Calu3 (cell line): ENCODE measurements around the gene NKD2. TPM values are rescaled to one million over a fixed set of nuclear protein-coding genes. Genes with fewer than 3 reads are reported as not detected.

ENCODE experiments used
- BruUV-seq: library from RNA; stranded (reverse); fragments of 400-500 nt; replicated peaks from 2 replicates; lab custom pipeline; 2021; lab: Mats Ljungman, UMichigan
- CTCF ChIA-PET: fragments of 300-600 bp; sonication (Branson Sonifier 250); formaldehyde crosslinking; loops from one replicate; lab custom pipeline; 2022; ENCODE audit warnings: antibody characterized with exemption; lab: Charles Lee
- DNase-seq: peaks from one replicate; pipeline ENCODE4 v3.0.0; 2022
- H3K27ac Mint-ChIP-seq: one replicate; pipeline ENCODE4 v1.8.0; 2022; ENCODE audit warnings: mixed read lengths; ENCODE audit not compliant: unreplicated experiment
- H3K27me3 Mint-ChIP-seq: one replicate; pipeline ENCODE4 v1.8.0; 2022; ENCODE audit warnings: mixed read lengths; ENCODE audit not compliant: unreplicated experiment
- H3K36me3 Mint-ChIP-seq: one replicate; pipeline ENCODE4 v1.8.0; 2022; ENCODE audit warnings: mild to moderate bottlenecking, moderate library complexity, mixed read lengths; ENCODE audit not compliant: insufficient read depth, unreplicated experiment
- H3K4me1 Mint-ChIP-seq: one replicate; pipeline ENCODE4 v1.8.0; 2022; ENCODE audit warnings: mild to moderate bottlenecking, low read depth, mixed read lengths; ENCODE audit not compliant: unreplicated experiment
- H3K4me3 Mint-ChIP-seq: one replicate; pipeline ENCODE4 v1.8.0; 2022; ENCODE audit warnings: mild to moderate bottlenecking, low read depth, moderate library complexity, mixed read lengths; ENCODE audit not compliant: unreplicated experiment
- H3K9me3 Mint-ChIP-seq: one replicate; pipeline ENCODE4 v1.8.0; 2022; ENCODE audit warnings: low read depth, mixed read lengths; ENCODE audit not compliant: unreplicated experiment
- intact Hi-C: fragments of 100-400 bp; cut with micrococcal nuclease; formaldehyde crosslinking; loops from one replicate; pipeline ENCODE4 v1.10.0; 2022; ENCODE audit not compliant: unreplicated experiment
- total RNA-seq: library from RNA; stranded (reverse); gene quantifications from 2 replicates; pipeline ENCODE4 v1.2.3, GENCODE V29; 2022
- TF ChIP-seq, protein P1 (sequence below): fragments of 200-600 bp; IDR thresholded peaks from one replicate; pipeline ENCODE4 v1.8.0; 2022; ENCODE audit warnings: antibody characterized with exemption; ENCODE audit not compliant: unreplicated experiment

NKD2 gene
- total RNA-seq, 1 experiment from 2014 or later: 0.47 TPM

DNA sequence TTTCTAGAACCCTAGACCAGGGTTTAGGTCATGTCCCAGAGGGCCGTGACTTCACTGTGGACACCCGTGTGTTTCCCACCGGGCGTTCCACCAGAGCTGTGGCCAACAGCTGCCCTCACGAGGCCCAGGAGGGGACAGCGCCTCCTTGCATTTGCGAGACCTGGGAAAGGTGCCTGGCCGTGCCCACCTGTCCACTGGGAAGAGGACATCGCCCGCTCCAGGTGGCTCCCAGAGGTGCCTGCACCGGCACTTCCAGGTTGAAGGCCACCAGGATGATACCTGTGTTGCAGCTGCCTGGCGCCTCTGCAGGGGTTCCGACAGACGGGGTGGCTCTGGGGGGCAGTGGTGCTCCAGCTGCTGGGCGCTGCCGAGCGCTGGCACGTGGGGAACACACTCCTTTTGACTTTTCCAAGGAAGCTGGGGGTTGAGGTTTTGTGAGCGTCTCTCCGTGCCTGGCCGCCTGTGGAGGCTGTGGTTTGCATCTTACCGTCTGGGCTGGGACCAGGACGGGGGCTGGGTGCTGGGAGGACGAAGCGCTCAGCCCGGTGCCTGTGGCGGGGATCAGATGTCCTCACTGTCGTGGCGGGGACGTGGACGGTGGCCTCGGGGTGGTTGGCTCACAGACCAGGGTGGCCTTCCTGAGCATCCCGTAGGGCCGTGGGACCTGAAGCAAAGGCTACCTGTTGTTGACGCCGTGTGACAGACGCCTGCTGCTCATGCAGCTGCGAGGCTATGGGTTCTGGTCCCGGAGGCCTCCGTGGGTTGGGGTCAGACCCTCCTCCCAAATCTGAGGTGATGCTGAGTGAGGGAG, 19.2 kb downstream of the NKD2 start:
- no peaks in the 10 kb centered on the region for H3K4me1 Mint-ChIP-seq
- DNase-seq: no peak
- CTCF ChIA-PET: no interaction called here
- H3K27me3 Mint-ChIP-seq: peaks cover 32% of the 10 kb centered on the region
- intact Hi-C loops: no loop called here
- BruUV-seq: no TSS peak
- TF ChIP-seq, protein P1, sequence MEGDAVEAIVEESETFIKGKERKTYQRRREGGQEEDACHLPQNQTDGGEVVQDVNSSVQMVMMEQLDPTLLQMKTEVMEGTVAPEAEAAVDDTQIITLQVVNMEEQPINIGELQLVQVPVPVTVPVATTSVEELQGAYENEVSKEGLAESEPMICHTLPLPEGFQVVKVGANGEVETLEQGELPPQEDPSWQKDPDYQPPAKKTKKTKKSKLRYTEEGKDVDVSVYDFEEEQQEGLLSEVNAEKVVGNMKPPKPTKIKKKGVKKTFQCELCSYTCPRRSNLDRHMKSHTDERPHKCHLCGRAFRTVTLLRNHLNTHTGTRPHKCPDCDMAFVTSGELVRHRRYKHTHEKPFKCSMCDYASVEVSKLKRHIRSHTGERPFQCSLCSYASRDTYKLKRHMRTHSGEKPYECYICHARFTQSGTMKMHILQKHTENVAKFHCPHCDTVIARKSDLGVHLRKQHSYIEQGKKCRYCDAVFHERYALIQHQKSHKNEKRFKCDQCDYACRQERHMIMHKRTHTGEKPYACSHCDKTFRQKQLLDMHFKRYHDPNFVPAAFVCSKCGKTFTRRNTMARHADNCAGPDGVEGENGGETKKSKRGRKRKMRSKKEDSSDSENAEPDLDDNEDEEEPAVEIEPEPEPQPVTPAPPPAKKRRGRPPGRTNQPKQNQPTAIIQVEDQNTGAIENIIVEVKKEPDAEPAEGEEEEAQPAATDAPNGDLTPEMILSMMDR: no peak
- H3K27ac Mint-ChIP-seq: no peak overlapping the region
- H3K4me3 Mint-ChIP-seq: no peak overlapping the region
- H3K36me3 Mint-ChIP-seq: no peaks in the 10 kb centered on the region
- no peaks in the 10 kb centered on the region for H3K9me3 Mint-ChIP-seq

DNA sequence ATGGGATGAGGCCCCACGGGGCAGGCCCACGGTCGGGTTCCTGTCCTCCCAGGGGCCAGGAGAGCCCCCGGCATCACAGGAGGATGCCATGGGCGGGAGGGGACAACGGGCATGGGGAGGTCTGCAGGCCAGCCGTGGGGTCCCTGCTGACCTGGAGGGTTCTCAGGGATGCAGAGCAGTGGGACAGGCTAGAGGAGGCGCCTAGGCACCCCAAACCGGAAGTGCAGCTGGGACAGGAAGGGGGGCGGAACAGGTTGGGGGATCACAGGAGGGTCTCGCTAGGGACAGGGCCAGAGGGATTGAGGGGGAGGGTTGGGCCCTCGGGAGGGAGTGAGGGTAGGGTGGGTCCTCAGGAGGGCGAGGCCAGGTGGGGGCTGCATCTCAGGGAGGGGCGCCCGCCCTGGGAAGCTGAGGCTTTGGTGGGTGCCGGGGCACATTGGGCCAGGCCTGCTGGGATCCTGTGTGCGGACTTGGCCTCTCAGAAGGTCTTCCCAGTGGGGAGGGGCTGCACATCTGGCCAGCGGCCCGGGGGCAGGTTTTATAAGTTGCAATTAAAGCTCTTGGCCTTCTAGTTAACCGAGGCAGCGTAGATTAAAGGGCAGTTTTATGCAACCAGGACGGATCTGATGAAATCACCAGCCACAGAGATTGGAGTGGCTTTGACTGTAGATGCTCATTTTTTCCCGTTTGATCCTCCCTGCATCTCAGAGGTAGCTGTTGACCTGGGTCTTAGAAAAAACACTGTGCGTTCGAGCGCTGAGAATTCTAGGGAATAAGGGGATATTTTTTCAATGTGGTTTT, 20.1 kb downstream of the NKD2 start:
- no peaks in the 10 kb centered on the region for H3K9me3 Mint-ChIP-seq
- no TSS peak for BruUV-seq
- TF ChIP-seq, protein P1: no peak
- no peak overlapping the region for H3K27ac Mint-ChIP-seq
- no peaks in the 10 kb centered on the region for H3K4me1 Mint-ChIP-seq
- peaks cover 37% of the 10 kb centered on the region for H3K27me3 Mint-ChIP-seq
- no peaks in the 10 kb centered on the region for H3K36me3 Mint-ChIP-seq
- DNase-seq: no peak
- intact Hi-C loops: no loop called here
- CTCF ChIA-PET: interaction anchor here (0.5 kb wide), 1 partner anchor 134 kb away, joined by 5 read pairs; no protein-coding TSS in a partner anchor
- no peak overlapping the region for H3K4me3 Mint-ChIP-seq

DNA sequence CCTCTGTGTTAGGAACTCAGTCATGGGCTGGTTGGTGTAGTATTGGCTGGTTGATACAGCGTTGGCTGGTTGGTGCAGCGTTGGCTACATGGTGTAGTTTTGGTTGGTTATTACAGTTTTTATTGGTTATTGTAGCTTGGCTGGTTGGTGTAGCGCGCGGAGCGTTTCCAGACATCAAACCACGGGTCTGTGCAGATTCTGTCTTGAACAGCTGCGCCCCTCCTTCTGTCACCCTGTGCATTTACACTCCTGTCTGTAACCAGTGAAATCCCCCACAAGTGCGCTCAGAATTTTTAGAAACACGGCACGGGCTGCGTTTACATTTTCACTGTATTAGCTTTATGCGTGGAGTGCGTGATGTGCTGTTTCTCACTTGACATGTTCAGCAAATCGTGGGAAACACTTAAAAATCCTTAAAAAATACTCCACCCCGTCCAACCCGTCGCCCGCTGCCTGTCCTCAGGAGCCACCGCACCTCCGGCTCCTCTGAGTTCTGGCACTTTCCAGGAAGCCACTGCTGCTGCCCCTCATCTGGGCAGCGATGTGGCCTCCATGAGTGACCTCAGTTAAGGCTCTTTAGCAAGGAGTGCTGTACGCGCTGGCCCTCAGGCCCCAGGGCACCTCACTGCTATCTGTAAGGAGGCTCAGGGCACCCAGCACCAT, 20.8 kb downstream of the NKD2 start:
- no peak overlapping the region for H3K4me3 Mint-ChIP-seq
- H3K9me3 Mint-ChIP-seq: no peaks in the 10 kb centered on the region
- intact Hi-C loops: no loop called here
- CTCF ChIA-PET: interaction anchor here (0.5 kb wide), 1 partner anchor 133 kb away, joined by 5 read pairs; no protein-coding TSS in a partner anchor
- peaks cover 45% of the 10 kb centered on the region for H3K27me3 Mint-ChIP-seq
- no TSS peak for BruUV-seq
- H3K36me3 Mint-ChIP-seq: no peaks in the 10 kb centered on the region
- TF ChIP-seq, protein P1: no peak
- no peaks in the 10 kb centered on the region for H3K4me1 Mint-ChIP-seq
- DNase-seq: no peak
- no peak overlapping the region for H3K27ac Mint-ChIP-seq

DNA sequence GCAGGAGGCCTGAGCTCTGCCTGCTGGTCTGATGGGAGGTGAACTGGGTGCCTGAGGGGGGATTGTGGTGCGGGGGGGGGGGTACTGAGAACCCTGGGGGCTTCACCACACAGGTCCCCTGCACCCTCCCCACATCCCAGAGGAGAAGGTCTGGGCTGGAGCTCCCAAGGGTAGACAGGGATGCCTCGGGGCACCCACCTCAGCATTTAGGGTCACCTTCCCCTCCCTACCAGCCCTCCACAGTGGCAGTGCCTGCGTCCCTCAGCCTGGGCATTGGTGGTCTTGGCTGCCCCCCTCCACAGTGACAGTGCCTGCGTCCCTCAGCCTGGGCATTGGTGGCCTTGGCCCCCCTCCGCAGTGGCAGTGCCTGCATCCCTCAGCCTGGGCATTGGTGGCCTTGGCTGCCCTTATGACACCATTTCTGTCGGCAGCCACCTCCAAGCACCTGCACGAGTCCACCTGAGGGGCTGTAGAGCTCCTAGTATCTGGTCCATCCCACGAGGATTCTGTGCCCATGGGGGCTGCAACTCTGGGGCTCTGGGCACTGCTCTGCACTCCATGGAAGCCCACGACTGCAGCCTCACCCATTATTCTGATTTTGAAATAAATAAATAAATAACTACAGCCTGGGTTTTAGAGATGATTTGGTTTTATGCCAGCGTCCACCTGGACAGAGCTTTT, 21.5 kb downstream of the NKD2 start:
- DNase-seq: no peak
- H3K27ac Mint-ChIP-seq: no peak overlapping the region
- peaks cover 2% of the 10 kb centered on the region for H3K36me3 Mint-ChIP-seq
- H3K4me1 Mint-ChIP-seq: no peaks in the 10 kb centered on the region
- intact Hi-C loops: no loop called here
- H3K27me3 Mint-ChIP-seq: peaks cover 51% of the 10 kb centered on the region
- H3K9me3 Mint-ChIP-seq: peaks cover 4% of the 10 kb centered on the region
- TF ChIP-seq, protein P1: no peak
- H3K4me3 Mint-ChIP-seq: no peak overlapping the region
- CTCF ChIA-PET: no interaction called here
- no TSS peak for BruUV-seq
